ENCODE measurements around the gene SEC11A. TPM values are rescaled to one million over a fixed set of nuclear protein-coding genes. Genes with fewer than 3 reads are reported as not detected.
"Not testable (repeated sequence)": the region's sequence is repeated elsewhere in the genome, so short reads cannot be mapped to it uniquely, and the experiment has no call there.

The SEC11A gene
- total RNA-seq, 1 donor from 2014 or later, result 202 TPM

- Mint-ChIP-seq H3K27me3 (ENCODE audit: unreplicated experiment) (no peaks in the 10 kb centered on the region), H3K9me3 (ENCODE audit: unreplicated experiment) (no peaks in the 10 kb centered on the region), H3K27ac (ENCODE audit: unreplicated experiment) (no peak overlapping the region), H3K36me3 (ENCODE audit: unreplicated experiment) (peaks cover 4% of the 10 kb centered on the region), H3K4me1 (ENCODE audit: unreplicated experiment) (peaks cover 7% of the 10 kb centered on the region), H3K4me3 (ENCODE audit: unreplicated experiment) (no peak overlapping the region)
- no peak for DNase-seq (ENCODE audit: extremely low spot score, unreplicated experiment)
- TF ChIP-seq CTCF (IDR thresholded peaks at IDR 0.05), result no peak
Measured at GRCh38 chr15:84761607-84762131, 45.7 kb upstream of the SEC11A start.

- no peak for TF ChIP-seq CTCF (IDR thresholded peaks at IDR 0.05)
- Mint-ChIP-seq H3K9me3 (ENCODE audit: unreplicated experiment) (no peaks in the 10 kb centered on the region), H3K27ac (ENCODE audit: unreplicated experiment) (no peak overlapping the region), H3K4me3 (ENCODE audit: unreplicated experiment) (no peak overlapping the region), H3K4me1 (ENCODE audit: unreplicated experiment) (peaks cover 11% of the 10 kb centered on the region), H3K27me3 (ENCODE audit: unreplicated experiment) (no peaks in the 10 kb centered on the region), H3K36me3 (ENCODE audit: unreplicated experiment) (no peaks in the 10 kb centered on the region)
- no peak for DNase-seq (ENCODE audit: extremely low spot score, unreplicated experiment)
Measured at GRCh38 chr15:84760219-84760618, 44.3 kb upstream of the SEC11A start.

- Mint-ChIP-seq H3K27ac (ENCODE audit: unreplicated experiment) (no peak overlapping the region), H3K27me3 (ENCODE audit: unreplicated experiment) (no peaks in the 10 kb centered on the region), H3K4me3 (ENCODE audit: unreplicated experiment) (no peak overlapping the region), H3K9me3 (ENCODE audit: unreplicated experiment) (no peaks in the 10 kb centered on the region), H3K4me1 (ENCODE audit: unreplicated experiment) (peaks cover 6% of the 10 kb centered on the region), H3K36me3 (ENCODE audit: unreplicated experiment) (no peaks in the 10 kb centered on the region)
- no peak for DNase-seq (ENCODE audit: extremely low spot score, unreplicated experiment)
- no peak for TF ChIP-seq CTCF (IDR thresholded peaks at IDR 0.05)
Measured at GRCh38 chr15:84759018-84759417, 43.1 kb upstream of the SEC11A start.

- H3K27me3 Mint-ChIP-seq (ENCODE audit: unreplicated experiment), result no peaks in the 10 kb centered on the region
- peaks cover 2% of the 10 kb centered on the region for H3K36me3 Mint-ChIP-seq (ENCODE audit: unreplicated experiment)
- DNase-seq (ENCODE audit: extremely low spot score, unreplicated experiment), result no peak
- peak overlapping the region; percentile 36 for H3K27ac Mint-ChIP-seq (ENCODE audit: unreplicated experiment)
- no peak for TF ChIP-seq CTCF (IDR thresholded peaks at IDR 0.05)
- no peak overlapping the region for H3K4me3 Mint-ChIP-seq (ENCODE audit: unreplicated experiment)
- H3K9me3 Mint-ChIP-seq (ENCODE audit: unreplicated experiment), result no peaks in the 10 kb centered on the region
- H3K4me1 Mint-ChIP-seq (ENCODE audit: unreplicated experiment), result peaks cover 28% of the 10 kb centered on the region
Measured at GRCh38 chr15:84755736-84756527, 40.0 kb upstream of the SEC11A start.

GRCh38 chr15:84754889-84755288 lies 39.0 kb upstream of the SEC11A start:
- H3K36me3 Mint-ChIP-seq (ENCODE audit: unreplicated experiment); DNase-seq (ENCODE audit: extremely low spot score, unreplicated experiment); H3K27ac Mint-ChIP-seq (ENCODE audit: unreplicated experiment); H3K27me3 Mint-ChIP-seq (ENCODE audit: unreplicated experiment); H3K9me3 Mint-ChIP-seq (ENCODE audit: unreplicated experiment); H3K4me3 Mint-ChIP-seq (ENCODE audit: unreplicated experiment): not testable (repeated sequence)
- peaks cover 38% of the 10 kb centered on the region for H3K4me1 Mint-ChIP-seq (ENCODE audit: unreplicated experiment)

Data from osteocyte (in vitro differentiated cells).